PFSK-1 (cell line): ENCODE data around the gene AUTS2.

Experiments used
- FOXP2 ChIP-seq: optimal IDR thresholded peaks from 2 replicates; pipeline ENCODE3; 2011; ENCODE audit warnings: borderline replicate concordance, control low read depth, inconsistent platforms; ENCODE audit not compliant: insufficient read depth; ENCODE audit errors: extremely low read length, extremely low read depth
- POLR2AphosphoS5 ChIP-seq: IDR thresholded peaks from 2 replicates; pipeline ENCODE4 v1.6.1; 2012; ENCODE audit warnings: low read depth, mild to moderate bottlenecking, control low read depth, low read length, moderate library complexity
- SIN3A ChIP-seq: IDR thresholded peaks from 2 replicates; pipeline ENCODE4 v1.6.1; 2012; ENCODE audit warnings: mild to moderate bottlenecking, low read length, moderate library complexity, borderline replicate concordance; ENCODE audit not compliant: insufficient read depth
- TAF1 ChIP-seq: IDR thresholded peaks from 2 replicates; pipeline ENCODE4 v1.6.1; 2012; ENCODE audit warnings: low read length, control low read depth, borderline replicate concordance; ENCODE audit not compliant: insufficient read depth
- TF ChIP-seq, protein P1 (sequence below), 2 experiments: IDR thresholded peaks; 2 replicates each; pipeline versions ENCODE4 v1.6.1 to v1.8.0; 2011 to 2012; ENCODE audit warnings: low read depth in 2 of 2, low read length in 2 of 2, control low read depth in 1 of 2, inconsistent platforms in 1 of 2, mild to moderate bottlenecking in 1 of 2, moderate library complexity in 1 of 2; ENCODE audit not compliant: insufficient read depth in 1 of 2

Gene AUTS2

DNA sequence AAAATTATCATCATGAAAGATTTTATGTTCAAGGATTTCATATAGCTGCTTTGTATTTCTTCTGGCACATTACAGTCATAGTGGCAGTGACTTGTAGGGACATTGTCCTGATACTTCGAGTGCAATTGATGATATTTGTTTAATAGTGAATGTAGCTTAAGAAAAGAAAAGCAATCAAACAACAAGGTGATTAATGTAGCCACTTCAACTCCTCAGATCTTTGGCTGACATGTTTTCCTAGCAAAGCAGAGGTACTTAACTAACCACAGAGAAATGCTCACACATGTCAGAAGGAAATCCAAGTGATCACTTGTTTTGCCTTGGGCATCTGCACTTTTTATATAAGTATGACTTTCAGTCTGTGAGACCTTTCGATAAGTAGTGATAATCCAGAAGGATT is 470.3 kb downstream of the AUTS2 start:
- TF ChIP-seq FOXP2, result no peak
- TF ChIP-seq SIN3A, result no peak
- TF ChIP-seq POLR2AphosphoS5, result no peak
- TF ChIP-seq, protein P1, sequence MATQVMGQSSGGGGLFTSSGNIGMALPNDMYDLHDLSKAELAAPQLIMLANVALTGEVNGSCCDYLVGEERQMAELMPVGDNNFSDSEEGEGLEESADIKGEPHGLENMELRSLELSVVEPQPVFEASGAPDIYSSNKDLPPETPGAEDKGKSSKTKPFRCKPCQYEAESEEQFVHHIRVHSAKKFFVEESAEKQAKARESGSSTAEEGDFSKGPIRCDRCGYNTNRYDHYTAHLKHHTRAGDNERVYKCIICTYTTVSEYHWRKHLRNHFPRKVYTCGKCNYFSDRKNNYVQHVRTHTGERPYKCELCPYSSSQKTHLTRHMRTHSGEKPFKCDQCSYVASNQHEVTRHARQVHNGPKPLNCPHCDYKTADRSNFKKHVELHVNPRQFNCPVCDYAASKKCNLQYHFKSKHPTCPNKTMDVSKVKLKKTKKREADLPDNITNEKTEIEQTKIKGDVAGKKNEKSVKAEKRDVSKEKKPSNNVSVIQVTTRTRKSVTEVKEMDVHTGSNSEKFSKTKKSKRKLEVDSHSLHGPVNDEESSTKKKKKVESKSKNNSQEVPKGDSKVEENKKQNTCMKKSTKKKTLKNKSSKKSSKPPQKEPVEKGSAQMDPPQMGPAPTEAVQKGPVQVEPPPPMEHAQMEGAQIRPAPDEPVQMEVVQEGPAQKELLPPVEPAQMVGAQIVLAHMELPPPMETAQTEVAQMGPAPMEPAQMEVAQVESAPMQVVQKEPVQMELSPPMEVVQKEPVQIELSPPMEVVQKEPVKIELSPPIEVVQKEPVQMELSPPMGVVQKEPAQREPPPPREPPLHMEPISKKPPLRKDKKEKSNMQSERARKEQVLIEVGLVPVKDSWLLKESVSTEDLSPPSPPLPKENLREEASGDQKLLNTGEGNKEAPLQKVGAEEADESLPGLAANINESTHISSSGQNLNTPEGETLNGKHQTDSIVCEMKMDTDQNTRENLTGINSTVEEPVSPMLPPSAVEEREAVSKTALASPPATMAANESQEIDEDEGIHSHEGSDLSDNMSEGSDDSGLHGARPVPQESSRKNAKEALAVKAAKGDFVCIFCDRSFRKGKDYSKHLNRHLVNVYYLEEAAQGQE (IDR thresholded peaks at IDR 0.05; ENCODE audit: insufficient read depth in 1 of 2, low read depth in 2 of 2, low read length in 2 of 2), result no peak
- TF ChIP-seq TAF1, result no peak

DNA sequence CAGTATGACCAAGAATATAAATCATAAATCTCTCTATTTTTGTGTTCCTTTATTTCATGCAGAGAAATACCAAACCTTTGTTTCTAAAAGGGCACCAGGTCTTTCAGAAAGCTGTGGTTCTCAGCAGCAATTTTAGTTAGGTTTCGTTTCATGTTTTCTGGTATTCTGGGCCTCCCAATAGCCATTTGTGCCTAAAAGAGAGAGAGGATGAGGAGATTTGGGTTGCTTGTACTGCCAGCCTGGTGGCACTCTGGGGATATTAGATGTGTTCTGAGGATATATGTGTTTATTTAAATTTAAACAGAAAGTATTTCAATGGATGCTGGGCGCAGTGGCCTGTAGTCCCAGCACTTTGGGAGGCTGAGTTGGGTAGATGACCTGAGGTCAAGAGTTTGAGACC is 471.7 kb downstream of the AUTS2 start:
- TF ChIP-seq, protein P1 (IDR thresholded peaks at IDR 0.05; ENCODE audit: insufficient read depth in 1 of 2, low read depth in 2 of 2, low read length in 2 of 2), result no peak
- TF ChIP-seq TAF1 (no peak), POLR2AphosphoS5 (no peak), FOXP2 (no peak), SIN3A (no peak)

DNA sequence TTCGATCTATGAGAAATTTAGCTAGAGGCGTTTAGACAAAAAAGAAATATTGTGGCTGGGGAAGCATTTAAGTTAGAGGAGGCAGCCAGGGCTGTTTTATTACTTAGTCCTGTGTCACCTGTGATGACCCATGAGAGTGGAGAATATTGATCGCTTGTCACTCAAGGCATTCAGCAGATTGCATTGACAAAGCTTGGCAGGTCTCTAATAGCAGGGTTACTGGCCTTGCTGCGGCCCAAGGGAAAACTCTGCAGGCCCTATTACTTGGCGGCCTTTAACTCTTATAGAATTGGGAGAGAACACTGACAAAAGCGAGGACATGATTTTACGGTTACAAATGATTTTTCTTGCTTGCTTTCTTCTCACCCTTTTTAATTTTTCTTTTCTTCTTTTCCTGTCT is 473.5 kb downstream of the AUTS2 start:
- TF ChIP-seq SIN3A (no peak), TAF1 (no peak), FOXP2 (no peak)

DNA sequence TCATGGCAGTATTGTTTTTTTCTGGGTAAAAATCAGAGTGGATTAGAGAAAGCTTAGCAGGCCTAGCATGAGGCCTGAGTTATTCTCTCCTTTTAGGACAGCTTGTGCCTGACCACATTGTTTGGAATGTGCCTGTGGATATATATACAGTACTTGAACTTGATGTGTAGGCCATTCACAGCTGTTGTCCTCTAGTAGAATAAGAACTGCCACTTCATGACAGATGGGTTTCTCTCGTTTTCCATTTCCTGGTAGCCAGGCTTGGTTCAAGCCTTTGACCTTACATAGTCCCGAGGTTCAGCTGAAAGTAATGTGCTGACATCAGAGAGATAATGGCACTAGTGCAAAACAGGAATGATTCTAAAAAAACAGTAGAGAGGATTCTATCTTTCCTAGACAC is 473.9 kb downstream of the AUTS2 start:
- TF ChIP-seq, protein P1 (IDR thresholded peaks at IDR 0.05; ENCODE audit: insufficient read depth in 1 of 2, low read depth in 2 of 2, low read length in 2 of 2), result no peak
- TF ChIP-seq FOXP2 (no peak), SIN3A (no peak), POLR2AphosphoS5 (no peak), TAF1 (no peak)

DNA sequence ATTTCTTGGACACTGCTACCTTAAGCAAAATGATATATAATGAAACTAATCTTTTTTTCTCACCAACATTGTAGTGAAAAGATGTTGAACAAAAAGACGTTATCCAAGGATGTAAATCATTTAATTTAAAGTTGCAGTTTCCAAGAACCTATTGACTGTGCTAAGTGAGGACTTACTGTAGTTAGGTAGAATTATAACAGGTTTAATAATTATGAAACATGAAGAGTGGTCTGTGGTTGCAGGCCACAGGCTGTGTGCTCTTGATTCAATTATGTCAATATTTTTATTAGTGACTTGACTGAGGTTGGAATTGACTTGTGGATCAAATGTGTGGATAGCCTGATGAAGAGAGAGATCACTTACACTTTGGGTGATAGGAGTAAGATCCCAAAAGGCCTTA is 478.1 kb downstream of the AUTS2 start:
- TF ChIP-seq SIN3A (no peak), TAF1 (no peak), POLR2AphosphoS5 (no peak), FOXP2 (no peak)
- TF ChIP-seq, protein P1 (IDR thresholded peaks at IDR 0.05; ENCODE audit: insufficient read depth in 1 of 2, low read depth in 2 of 2, low read length in 2 of 2), result no peak
